Colon (tissue), 2 donors: ENCODE results near the gene PRKCA.
"Not testable (repeated sequence)": the region's sequence is repeated elsewhere in the genome, so short reads cannot be mapped to it uniquely, and the experiment has no call there.

ENCODE experiments used
- FAIRE-seq: peaks from 2 replicates; lab custom pipeline; 2012; peaks lifted over from hg19 to GRCh38; lab: Jason Lieb, UNC
- donor health status: control.
- donor health status: control.

The PRKCA gene

DNA sequence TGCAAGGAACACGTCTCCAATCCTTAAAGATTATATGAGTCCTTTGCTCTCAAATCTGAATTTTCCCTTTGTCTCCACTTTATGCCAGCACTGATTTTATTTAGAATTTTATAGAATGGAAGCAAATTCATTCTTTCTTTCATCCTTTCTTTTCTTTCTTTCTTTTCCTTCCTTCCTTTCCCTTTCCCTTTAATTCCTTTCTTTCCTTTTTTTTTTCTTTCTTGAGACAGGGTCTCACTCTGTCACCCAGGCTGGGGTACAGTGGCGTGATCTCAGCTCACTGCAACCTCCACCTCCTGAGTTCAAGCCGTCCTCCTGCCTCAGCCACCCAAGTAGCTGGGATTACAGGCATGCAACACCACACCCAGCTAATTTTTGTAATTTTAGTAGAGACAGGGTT is 187.2 kb downstream of the PRKCA start:
- FAIRE-seq, result not testable (repeated sequence)

DNA sequence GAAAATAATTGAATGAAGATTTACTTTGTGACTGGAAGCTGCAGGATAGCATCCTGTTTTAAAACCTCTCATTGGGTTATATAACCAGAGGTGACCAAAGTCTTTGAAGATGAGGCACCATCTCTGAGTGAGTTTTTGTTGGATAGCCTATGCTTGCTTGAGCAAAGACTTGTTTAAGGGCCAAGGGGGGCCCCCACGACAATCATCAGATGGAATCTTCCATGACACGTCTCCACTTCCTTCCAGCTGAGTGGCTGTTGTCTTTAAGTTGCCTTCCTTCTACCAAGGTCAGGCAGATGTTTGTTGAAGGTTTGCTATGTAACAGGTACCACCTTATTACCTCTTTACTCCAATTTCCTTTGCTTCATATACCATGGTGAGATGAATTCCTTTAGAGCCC is 188.8 kb downstream of the PRKCA start:
- no peak for FAIRE-seq

DNA sequence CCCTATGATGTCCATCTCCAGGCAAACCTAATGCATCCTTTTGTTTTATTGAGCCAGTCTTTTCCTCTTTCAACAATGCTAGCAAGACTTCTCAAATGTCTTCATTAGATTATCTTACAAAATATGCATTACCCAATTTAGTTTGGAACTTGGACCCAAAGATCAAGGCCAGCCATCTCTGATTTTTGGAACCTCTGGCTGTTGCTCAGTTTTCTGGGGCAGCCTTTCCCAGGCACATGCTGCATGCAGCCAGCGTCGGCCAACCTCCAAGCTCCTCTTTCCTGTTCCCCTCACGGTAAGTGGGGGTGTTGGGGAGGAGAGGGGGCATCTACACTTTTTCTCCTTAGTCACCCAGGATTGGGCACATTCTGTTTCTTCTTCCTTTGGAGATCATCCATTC is 189.3 kb downstream of the PRKCA start:
- FAIRE-seq, result no peak

DNA sequence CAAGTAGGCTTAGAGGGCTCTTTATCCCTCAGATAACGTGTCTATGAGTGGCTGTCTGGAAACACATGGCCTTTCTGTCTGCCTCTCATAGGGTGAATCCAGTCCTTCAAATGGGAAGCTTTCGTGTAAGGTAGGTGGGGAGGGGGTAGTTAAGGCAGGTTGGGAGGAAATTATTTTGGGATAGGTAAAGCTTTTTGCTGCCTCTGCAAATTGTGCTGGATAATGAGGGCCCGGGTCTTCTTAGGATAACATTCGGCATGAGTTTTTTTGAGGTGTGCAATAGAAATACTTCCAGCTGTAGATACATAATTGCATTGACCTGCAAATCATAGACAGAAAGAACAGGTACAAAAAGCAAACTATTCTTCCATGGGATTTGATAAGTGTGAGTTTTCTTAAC is 189.7 kb downstream of the PRKCA start:
- FAIRE-seq, result no peak

DNA sequence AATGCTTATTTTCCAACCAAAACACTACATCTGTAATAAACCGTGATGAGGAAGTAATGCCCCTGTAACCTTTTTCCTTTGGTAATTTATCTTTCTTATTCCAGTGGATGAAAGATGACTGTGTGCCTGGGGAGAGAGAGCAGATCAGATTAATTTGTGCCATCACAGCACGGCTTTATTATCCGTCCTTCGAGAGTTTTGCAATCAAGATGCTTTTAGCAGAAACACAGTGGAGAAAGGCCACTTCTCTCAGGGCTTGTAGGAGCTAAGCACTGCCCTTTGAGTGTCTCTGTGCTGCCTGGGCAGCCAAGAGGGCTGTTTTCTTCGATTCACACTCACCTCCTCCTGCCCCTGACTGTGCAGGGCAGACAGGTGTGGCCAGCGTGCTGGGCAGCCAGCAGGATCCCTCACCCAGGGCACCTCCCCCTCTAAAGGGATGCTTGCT is 190.2 kb downstream of the PRKCA start:
- FAIRE-seq, result no peak

DNA sequence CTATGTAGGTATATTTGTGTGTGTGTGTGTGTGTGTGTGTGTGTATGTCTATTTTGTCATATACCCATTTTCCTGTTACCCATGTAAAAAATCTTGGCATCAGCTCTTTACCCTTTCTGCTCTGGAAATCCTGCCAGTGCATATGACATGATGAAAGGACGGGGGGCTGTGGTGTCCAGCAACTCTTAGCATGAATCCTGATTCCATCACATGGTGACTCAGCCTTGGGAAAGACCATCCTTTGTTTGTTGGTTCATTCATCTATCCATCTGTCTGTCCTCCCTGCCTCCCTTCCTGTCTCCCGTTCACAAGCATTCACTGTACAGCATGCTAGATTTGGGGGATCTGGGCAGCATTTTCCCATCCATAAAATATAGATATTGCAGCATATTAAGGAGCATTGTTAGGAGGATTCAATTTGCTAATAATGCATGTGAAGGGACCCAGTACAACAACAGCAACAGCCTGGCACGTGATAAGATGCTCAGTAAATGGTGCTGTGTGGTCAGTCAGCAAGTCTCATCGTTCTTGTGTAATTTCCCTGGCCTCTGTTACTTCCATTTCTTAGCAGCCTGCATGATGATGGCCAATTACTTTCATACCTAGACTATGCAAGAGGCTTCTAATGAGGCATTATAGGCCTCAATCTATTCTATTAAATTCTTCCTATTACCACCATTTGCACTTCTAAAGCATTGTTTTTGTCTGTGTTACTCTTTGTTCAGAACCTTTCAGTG is 191.0 kb downstream of the PRKCA start:
- no peak for FAIRE-seq

DNA sequence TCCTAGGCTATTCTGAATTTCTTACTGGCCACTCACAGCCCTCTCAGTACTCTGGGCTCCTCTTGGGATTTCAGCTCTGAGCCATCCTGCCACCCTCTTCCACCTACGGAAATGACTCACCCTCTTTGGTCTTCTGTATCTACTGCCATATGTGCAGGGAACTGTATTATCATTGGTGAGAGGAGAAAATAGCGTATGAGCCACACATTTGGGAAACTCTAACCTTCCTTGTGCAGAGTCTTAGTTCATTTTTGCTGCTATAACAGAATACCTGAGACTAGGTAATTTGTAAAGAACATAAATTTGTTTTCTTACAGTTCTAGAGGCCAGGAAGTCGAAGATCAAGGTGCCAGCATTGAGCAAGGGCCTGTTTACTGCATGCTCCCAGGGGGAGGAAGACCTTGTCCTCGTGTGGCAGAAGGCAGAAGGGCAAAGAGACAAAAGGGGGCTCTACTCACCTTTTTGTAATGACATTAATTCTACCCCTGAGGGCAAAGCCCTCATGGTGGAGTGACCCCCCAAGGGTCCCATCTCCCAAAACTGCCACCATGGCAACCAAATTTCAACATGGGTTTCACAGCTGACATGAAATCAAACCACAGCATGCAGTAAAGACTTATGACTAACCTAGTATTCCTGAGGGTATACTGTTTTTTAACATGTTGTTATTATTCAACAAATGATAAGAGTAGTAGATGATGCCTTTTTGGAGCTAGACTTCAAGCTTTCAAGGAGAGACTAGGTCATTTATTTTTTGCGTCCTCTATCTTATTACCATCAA is 191.8 kb downstream of the PRKCA start:
- no peak for FAIRE-seq

DNA sequence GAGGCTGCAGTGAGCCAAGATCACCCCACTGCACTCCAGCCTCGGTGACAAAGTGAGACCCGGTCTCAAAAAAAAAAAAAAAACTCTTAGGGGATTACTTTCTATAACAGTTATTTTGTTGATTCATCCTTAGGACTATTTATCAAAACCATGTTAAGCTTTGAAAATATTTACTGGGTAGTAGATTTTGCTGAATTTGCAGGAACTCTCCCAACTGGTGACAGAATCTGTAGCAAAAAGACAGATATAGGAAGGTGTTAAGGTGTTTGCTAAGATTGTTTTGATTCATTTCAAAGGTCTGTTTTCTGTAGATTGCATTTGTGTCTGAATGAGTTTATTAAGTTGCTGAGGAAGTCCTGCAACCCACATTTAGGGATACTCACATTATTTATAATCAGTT is 192.6 kb downstream of the PRKCA start:
- no peak for FAIRE-seq

DNA sequence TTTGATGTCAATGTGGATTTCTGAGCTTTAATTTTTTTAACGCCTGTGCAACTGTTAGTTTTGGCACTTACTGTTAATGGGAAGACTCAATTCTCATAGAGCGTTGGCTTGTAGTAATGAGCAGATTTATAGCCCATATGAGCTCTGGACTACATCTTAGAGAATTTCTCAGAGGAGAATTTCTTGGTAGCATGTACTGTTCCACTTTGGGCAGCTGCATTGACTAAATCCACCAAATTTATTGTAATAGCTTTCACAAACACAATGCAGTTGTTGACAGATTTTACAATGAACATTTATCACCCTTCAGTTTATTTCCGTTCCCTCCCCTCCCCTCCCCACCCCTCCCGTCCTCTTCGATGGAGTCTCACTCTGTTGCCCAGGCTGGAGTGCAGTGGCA is 193.9 kb downstream of the PRKCA start:
- FAIRE-seq, result no peak

DNA sequence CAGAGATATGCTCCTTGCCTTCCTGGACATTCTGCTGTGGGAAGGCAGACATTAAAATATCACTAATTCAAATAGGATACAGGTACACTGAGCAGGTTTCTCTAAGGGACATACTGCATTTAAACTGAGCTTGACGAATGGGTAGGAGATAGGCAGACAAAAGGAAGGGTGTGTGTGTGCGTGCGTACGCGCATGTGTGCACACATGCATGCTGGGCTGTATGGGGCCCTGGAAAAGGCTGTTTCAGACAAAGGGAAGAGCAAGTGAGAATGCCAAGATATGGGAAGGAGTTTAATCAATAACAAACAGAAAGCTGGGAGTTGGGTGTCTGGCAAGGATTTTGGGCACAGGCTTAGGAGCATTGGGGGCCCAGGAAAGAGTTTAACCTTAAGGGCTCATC is 196.2 kb downstream of the PRKCA start:
- no peak for FAIRE-seq

DNA sequence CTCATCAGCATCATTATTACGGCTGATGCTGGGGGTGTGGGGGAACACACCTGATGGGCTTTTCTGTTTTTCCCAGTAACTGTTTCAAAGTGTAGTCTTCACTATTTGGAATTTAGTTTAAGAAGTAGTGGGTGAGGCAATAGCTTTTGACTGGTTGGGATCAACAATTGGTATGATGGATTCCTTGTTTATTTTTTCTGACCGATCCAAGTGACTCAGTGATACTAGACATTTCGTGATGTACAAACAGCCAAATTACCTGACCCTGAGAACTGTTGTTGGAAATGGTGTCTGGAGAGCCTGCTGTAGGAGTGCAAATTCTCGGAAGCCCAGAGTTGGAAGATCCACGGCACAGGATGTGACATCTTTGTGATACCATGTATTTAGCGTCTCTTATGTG is 204.2 kb downstream of the PRKCA start:
- no peak for FAIRE-seq

DNA sequence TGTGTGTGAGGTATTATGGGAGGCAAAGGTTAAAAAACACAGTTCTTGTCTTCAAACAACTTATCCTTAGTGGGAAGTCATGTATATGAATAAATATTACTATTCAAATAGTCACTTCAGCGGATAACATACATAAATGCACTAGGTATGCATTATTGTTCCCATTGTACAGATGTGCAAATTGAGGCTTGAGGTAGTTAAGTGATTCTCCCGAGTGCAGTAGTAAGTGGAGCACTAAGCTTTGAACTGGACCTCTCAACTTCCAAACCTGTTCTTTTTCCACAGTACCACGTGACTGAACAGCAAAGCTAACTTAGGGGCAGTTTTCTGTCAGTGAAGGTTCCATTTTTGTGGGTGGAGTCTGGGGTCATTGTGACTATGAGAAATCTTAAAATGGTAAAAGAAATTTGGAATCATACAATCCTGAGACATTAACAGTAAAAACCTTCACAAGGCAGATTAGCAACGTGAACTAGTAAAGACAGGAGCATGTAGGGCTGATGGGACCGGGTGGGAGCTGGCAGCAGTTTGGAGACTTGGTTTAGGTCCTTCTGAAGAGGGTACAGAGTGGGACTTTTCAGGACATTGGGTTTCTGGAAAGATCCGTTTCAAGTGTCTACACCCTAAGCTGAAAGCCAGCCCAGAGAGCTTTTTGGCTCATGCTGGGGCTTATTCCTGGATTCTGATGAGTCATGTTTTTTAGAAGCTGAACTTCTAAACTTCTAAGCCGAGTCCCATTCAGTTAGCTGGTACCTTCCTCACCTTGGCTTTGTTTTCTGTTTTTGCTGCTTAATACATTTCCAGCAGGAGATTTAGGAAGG is 204.9 kb downstream of the PRKCA start:
- FAIRE-seq, result no peak

DNA sequence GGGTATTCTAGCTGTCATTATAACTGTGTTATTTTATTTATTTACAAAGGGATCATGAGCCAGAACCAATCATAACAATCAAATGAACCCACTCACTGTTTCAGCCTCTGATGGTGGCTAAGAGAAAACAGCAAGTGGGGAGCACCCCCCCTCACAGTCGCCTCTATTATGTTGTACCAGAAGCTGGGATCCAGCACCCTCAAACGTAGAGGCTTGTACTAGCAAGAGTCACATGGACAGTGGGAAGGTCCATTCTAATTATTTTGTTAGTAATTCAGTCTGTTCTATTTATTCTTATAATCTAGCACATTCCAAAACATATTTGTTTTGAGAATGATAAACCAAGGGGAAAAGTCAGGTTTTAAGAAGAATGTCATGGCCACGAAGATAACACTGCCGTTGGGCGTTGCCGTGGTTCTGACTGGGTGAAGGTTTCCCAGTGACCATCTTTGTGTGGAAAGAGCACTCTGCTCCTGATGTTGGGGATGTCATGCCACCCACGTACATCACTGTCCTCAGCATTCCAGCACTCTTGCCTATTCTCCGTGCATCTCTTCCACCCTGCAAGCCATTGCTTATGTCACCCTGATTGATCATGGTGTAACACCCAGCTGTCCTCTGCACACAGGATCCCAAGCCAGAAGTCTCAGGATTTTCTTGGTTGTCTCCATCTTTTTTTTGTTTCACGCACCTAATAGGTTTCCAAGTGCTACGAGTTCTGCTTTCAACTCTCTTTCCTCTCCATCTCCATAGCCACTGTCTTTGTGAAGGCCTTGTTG is 205.8 kb downstream of the PRKCA start:
- FAIRE-seq, result no peak

DNA sequence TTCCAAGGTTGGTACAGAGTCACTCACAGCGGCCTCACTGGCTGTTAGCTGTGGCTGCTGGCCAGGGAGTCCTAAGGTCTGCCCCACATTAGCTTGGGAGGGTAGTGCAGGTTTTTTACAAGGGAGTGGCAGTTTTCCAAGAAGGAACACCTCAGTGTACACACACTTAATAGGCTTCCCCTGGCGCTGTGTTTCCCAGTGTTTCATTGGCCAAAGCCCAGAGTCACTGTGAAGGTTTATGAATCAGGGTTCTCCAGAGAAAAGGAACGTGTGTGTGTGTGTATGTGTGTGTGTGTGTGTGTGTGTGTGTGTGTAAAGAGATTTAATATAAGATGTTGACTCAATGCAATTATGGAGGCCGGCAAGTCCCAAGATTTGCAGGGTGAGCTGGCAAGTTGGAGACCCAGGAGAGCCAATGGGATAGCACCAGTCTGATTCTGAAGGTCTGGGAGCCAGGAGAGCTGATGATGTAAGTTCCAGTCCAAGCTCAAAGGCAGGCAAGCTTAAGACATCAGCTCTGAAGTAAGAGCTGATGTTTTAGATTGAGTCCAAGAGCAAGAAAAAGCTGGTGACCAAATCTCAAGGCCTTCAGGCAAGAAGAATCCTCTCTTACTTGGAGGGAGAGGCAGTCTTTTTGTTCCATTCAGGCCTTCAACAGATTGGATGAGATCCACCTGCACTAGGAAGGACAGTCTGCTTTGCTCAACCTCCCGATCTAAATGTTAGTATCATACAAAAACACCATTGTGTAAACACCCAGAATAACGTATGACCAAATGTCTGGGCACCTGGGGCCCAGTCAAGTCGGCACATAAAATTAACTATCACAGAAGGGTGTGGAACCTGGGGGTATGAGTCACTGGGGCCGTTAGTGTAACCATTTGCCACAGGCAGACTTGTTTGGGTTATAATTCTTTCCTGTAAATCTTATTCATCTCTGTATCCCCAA is 206.8 kb downstream of the PRKCA start:
- FAIRE-seq, result no peak

DNA sequence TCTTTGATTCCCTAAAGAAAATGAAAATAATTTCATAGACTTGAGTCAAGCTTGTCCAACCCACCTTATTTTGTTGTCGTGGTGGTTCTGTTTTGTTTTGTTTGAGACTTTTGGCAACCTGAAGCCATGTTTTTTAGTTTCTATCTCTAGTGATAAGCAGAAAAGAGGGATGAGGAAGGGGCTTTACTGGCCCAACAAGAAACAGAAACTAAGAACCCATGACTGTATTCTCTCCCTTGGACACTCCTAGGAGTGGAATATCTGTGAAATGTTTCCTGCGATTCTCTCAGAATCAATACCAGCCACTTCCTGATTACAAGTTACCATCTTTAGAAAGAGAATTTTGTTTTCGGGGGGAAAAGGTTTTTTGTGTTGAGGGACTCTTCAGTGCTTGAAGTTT is 207.5 kb downstream of the PRKCA start:
- no peak for FAIRE-seq

DNA sequence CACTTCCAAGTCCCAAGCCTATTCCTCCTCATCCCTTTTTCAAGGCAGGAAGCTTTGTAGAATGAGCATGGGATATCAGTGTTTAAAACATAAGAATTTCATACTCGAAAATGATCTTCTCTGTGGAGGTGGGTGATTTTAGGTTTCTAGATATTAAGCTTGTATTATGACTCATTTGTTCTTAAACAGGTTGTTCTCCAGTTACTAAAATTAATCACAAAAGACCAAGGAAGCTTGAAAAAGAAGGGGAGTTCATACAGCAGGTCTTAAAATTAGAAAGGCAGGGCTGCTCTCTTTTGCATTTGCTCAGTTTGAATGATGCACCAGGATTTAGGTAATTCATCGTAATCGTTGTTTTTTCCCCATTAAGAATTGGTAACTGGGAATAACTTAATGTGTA is 208.7 kb downstream of the PRKCA start:
- no peak for FAIRE-seq

DNA sequence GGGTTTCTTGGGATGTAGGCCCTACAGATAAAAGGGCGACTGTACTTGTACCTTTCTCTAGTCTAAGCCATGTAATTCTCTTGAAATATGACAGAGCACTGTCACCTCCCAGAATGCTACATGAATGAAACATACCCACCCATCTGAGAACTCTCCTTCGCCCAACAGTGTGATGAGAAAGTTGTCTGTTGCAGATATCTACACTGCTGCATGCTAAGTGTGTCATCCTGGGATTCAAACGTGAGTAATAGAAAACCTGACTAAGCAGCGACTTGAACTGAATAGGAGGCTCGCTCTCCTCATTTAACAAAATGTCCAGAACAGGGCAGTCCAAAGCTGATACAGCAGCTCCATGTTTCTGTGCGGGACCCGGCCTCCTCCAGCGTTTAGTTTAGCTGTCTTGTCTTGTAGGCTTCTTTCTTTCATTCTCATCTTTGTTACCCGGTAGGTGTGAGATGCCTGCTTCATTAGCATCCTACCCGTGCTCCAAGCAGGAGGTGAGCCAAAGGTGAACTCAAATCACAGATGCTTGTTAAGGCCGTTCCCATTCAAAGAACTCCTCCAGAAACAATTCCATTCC is 211.9 kb downstream of the PRKCA start:
- no peak for FAIRE-seq

DNA sequence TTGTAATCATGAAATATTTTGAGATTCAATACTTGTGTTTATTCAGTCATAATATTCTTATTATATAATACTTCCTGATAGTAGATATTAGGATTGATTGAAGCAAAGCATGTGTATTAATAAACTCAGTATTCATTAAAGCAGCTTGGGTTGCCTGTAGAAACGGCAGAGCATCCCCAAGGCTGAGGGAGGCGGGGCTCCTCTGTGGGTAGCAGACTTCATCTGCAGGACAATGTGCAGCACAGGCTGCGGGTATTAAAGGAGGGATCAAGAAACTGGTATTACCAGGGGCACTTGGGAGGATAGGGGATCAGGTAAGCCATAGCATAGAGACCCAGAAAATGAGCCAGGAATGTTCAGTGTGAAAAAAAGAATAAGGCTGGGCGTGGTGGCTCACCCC is 213.6 kb downstream of the PRKCA start:
- FAIRE-seq, result no peak

DNA sequence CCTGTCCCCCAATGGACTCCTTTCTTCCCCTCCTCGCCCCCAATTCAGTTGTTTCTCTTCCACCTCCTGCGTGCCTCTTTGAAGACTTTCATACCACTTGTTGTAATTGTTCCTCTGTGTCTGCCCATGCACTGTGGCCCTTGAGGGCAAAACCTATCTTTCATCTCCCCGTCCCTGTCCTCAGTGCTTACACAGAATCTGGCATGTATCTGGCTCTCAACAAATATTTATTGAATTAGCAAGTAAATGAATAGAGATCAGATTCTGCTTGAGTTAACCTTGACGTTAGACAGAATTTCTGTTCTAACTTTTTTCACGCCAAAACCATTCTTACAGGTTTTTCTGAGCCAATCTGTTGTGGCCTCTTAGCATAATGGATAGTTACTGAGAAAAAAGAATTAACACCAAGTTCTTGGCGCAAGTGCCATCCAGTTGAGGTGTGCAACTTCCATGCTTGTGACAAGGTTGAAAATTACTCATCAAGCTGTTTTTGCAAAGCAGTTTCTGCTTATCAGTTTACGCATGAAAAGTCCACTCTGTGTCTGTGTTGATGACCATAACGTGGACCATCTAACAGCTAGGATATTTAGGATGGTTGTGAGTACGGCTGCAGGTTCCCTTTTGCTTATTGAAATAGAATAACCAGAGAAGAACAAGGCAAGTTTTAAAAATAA is 215.1 kb downstream of the PRKCA start:
- FAIRE-seq, result no peak

DNA sequence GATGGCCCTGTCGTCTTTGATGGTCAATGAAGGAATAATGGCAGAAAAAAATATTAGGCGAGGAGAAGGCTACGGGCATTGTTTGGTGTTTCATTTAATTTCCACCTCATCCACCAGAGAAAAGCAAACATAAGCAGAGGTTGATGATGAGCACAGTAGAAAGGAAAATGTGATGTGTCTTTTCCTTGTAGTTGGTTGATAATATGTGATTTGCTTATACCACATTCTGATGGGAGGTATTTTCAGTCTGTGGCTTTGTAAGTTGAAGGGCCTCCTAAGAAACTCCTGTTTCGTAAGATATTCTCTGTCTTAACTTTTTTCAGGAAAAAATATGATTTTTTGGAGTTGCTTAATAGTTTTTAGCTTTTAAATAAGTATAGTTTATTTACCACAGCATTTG is 215.7 kb downstream of the PRKCA start:
- no peak for FAIRE-seq
